HG03039 (cell line): Measurements from ENCODE around the gene EHD3.
"Not testable (repeated sequence)": the region's sequence is repeated elsewhere in the genome, so short reads cannot be mapped to it uniquely, and the experiment has no call there.

Source experiments
- ATAC-seq: cut with Tn5 transposase; IDR thresholded peaks from one replicate; pipeline ENCODE4 v1.9.1; 2021; ENCODE audit warnings: mild to moderate bottlenecking, moderate library complexity; ENCODE audit not compliant: unreplicated experiment

The EHD3 gene

DNA sequence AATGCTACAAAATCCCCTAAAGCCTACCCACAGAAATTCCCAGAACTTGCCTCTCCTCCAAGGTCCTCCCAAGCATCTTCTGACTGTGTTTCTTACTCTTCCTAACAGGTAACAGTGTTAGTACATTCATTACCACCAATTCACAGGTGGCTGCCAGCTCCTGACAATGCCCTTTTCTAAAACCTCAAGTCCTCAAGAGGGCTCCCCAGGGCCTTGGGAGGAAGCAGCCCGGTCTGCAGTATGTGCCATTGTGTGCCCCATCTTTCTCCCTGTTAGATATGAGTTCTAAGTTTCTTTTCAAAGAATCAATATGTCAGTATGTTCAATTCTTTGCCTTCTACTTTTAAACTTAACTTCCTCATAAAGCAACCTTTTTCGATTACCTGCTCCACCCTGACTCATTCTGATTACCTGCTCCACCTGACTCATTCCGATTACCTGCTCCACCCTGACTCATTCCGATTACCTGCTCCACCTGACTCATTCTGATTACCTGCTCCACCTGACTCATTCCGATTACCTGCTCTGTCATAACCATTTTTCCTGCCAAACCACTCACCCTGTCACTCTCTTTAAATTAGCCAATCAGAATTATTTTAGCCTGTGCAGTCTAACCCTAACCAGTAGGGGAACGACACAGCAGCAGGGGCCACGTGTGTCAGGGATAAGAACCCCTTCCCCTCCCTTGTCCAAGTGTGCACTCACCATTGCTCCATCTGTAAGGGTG is 49.4 kb downstream of the EHD3 start:
- not testable (repeated sequence) for ATAC-seq

DNA sequence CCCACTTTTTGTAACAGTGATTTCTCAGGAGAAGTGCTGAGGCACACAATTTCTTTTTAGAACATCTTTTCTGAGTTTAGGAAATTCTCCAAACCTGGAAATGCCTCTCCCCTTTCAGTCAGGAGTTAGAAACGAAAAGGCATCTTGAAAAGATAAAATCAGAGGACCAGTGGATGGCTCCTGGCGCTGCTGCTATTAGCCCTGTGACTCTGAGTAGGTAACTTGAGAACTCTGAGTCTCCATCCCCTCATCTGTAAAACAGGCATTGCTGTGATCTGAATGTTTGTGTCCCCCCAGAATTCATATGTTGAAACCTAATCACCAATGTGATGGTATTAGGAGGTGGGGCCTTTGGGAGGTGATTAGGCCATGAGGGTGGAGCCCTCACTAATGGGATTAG is 50.2 kb downstream of the EHD3 start:
- ATAC-seq, result no peak

DNA sequence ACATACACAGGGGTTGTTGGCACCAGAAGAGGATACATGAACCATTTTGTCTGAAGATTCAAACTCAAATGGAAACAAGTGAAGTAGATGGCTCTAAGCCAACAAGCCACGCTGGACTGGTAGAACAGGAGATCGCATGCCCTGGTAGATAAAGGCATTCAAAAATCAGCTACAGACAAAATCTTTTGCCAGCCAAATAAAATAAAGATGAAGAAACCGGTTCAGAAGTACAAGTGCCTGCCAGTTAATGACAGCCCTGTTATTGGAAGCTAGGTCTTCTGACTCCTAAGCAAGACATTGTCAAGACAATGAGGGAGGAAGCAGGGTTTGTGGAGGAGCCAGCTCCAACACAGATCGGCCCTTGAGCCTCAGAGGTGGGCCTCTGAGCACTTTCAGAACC is 52.3 kb downstream of the EHD3 start:
- ATAC-seq, result no peak

DNA sequence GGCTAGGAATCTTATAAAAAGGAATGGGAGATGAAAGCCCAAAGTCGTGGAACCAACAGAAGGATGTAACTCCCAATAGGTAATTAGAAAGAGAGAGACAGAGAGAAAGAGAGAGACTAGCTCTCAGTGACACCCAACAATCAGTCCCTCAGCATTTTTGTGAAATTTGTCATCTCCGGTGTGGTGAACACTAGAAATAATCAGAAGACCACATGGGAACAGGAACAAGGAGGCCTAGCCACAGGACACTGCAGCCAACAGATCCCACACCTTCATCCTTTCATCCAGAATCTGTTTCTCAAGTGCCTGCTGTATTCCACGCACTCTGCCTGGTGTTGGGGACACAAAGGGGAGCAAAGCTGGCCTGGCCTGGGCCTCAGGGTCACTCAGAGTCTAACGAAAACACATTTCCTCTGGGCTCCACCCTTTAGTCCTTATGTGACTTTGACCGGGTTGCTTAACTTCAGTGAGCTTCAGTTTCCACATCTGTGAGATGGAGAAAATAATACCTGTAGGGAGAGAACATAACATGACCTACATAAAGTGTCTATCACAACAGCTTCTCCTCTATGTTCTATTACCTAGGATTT is 53.1 kb downstream of the EHD3 start:
- ATAC-seq, result no peak

DNA sequence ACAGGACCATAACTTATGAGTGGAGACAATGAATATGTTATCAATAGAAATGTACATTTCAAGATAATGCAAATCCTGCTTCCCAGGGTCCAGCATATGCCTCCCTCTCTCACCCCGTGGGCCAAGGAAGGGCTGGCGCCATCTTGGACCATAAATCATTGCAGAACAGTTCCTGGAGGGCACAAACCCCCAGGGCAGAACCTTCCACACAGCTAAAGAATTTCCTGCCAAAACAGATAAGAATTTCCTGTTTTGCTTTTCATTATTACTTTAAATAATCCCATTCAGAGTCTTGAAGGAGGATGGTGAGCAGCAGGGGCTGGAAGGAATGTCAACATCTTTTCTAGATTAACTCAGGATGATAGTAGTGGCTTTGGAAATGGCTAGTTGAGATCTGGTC is 53.7 kb downstream of the EHD3 start:
- no peak for ATAC-seq

DNA sequence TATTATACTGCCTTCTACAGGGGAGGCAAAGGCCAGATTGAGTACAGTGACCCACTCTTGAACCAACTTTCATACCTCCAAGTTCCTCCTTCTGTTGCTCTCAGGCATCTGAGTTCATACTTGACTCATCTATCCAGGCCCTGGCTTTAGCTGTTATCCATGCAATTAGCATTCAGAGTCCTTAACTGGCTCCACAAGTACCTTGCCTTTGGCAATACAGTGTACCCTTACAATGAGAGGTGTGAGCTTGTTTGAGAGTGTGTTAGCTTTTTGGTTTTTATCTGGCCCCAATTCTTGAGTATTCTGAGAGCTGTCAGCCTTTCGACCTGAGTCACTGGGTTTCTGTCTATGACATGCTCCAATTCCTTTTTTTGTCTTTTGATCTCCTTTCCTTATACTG is 60.2 kb downstream of the EHD3 start:
- ATAC-seq, result no peak

DNA sequence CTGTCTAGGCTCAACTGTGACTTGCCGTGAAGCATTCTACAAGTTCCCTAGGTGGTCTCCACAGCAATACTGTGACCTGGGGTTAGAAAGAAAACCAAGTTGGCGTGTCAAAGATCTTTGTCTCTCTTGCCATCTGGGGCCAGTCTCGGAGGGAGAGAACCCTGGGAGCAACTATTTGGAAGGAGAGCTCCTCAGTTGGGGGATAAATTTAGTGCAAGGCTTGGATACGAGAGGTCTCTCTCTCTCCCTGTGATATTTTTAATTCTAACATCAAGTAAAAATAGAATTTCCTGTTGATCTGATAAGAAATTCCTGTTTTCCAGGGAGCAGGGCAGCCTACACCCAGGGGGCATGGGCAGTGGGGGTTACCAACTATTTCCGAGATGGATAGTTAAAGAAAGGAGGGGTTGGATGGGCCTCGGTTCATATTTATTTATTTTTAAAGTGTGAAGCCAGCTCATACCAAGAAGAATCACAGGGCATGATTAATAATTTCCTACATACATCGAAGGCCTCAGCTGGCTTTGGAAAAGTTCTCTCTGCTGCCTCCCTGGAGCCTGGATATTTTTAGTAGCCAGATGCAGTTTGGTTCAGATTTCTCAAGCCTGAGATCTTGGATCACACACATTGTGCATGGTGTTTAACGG is 62.8 kb downstream of the EHD3 start:
- no peak for ATAC-seq

DNA sequence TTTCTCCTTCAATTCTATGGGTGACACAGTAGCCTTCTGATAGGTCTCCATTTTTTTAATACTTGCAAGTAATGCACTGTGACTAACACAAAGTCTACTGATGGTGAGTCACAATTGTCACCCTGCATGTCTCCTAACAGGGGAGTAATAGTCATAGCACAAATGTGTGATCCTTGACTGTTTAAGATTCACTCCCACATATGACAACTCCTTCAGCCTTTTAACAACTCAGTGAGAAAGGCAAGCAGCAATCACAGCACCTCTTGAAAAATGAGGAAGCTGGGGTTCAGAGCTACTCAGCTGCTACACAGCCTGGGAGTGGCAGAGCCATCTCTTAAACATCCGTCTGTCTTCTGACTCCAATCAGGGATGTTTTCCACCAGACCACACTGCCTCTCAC is 63.8 kb downstream of the EHD3 start:
- ATAC-seq, result no peak

DNA sequence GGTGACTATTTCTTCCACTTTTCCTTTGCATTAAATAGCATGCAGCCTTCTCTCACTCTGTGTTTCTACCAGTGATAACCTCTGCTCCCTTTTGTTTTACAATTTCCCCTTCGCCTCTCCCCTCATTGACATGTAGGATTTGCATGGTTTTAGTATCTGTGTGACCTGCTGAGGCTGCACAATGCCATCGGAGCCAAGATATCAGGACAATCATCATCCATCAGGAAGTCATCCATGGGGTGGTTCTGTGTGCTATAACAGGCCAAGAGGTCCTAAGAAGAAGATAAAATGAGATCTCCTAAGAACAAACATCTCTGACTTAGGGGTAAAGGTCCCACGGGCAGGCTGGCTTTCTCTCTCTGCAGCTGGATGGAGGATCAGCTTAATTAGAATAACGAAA is 65.6 kb downstream of the EHD3 start:
- no peak for ATAC-seq

DNA sequence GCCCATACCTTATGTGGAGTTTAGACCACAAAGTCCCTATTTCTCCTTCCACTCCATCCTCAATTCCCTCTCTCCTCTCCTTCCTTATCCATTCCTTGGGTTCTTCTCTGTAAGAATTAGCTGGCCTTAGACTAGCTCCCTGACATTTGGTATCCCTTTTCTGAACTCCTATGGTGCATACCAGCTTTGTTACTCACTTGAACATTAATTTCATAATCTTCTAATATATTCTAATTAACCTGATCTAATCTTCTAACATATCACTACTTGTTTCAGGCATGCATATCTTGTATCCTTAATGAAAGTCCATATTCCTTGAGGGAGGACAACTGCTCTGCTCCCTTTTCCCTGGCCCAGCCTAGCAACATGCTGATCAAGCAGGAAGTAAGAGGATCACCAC is 66.4 kb downstream of the EHD3 start:
- no peak for ATAC-seq

DNA sequence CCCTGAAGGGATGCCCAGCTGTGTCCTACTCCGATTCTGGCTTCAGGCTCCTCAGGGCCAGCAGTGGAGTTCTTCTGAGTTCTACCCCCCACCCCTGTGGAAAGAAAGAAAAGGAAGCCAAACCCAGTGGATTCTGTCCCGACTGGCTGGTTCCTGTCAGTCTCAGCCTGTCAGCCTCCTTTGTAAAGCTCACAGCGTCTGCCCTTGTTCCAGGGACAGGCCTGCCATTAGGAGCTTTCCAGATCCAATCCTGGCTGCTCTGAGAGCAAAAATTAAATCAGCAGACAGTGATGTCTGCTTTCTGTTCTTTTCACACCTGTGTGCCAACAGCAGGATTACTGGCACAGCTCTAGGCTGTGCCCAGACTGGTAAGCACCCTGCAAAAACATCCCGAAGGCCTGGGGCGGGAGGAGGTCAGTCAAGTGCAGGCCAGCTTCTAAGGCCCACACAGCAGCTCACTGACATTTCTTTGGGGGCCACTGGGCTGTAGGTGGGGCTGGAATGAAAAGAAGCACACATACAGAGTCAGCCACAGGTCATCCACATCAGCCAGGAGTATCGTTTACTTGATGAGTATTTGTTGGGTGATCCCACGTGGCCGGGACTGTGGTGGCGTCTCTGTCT is 69.1 kb downstream of the EHD3 start:
- no peak for ATAC-seq

DNA sequence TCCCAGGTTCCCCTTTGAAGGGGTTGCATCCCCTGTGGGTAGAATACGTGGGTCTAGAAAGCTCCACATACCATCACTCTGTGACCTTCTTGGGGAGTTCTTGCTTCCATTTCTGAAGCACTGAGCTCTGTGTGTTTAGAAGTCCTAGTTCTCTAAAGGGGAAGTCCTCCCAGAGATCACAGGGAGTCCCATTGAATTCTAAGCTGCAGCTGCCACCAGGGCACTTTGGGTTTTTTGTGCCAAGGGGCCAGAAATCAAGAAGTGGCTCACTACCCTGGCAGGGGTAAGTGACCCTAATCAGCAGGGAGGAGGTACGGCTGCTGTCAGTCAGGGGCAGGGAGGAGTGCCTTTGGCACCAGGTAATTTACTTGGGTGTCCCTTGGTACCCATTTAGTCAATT is 70.9 kb downstream of the EHD3 start:
- no peak for ATAC-seq

DNA sequence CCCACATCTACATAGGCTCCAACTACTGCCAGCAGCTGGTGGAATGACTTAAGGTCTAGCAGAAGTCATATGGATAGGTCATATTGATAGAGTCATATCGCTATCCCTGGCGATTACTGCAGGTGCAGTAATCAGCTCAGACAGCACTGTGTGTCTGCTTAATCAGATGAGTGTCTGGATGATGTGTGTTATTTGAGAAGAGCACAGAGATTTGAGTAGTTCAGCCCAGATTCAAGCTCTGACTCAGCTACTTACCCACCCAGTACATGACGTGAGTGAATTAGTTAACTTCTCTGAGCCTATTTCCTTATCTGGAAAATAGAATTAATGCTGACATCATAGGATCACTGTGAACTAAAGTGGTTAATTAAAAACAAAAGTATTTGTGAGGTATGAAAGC is 78.9 kb downstream of the EHD3 start:
- no peak for ATAC-seq

DNA sequence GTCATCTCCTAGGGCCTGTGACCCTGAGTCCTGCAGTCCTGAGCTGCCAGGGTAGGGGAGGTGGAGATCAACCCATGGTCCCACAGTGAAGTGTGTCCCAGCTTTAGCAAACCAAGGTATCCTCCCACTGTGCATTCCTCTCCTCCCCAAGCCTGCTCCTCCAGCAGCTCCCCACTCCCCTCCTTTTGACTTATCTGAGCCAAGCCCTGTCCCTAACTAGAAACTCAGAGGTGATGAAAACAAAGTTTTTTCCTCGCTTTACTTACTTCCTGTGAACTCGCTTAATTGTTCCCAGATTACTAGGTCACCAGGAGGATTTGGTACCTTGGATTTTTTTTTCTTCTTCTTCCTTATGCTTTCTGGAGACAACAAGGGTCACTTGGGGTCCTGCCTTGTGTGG is 80.8 kb downstream of the EHD3 start:
- no peak for ATAC-seq

DNA sequence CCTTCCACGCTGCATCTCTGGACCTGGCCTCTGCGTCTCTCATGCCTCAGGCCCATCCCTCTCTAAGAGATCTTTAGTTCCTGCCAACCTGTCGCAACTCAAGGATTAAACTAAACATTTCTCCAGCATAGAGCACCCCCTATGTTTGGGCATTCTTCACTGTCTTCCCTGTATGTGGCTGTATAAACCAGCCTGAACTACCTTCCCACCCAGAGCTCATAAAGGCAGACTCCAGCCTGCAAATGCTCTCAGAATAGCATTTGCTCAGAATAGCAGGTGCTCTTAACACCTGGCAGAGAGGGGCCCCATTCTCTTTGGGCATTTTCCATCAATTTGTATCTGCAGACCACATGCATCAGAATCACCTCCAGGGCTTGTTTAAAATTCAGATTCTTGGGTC is 83.4 kb downstream of the EHD3 start:
- ATAC-seq, result no peak

DNA sequence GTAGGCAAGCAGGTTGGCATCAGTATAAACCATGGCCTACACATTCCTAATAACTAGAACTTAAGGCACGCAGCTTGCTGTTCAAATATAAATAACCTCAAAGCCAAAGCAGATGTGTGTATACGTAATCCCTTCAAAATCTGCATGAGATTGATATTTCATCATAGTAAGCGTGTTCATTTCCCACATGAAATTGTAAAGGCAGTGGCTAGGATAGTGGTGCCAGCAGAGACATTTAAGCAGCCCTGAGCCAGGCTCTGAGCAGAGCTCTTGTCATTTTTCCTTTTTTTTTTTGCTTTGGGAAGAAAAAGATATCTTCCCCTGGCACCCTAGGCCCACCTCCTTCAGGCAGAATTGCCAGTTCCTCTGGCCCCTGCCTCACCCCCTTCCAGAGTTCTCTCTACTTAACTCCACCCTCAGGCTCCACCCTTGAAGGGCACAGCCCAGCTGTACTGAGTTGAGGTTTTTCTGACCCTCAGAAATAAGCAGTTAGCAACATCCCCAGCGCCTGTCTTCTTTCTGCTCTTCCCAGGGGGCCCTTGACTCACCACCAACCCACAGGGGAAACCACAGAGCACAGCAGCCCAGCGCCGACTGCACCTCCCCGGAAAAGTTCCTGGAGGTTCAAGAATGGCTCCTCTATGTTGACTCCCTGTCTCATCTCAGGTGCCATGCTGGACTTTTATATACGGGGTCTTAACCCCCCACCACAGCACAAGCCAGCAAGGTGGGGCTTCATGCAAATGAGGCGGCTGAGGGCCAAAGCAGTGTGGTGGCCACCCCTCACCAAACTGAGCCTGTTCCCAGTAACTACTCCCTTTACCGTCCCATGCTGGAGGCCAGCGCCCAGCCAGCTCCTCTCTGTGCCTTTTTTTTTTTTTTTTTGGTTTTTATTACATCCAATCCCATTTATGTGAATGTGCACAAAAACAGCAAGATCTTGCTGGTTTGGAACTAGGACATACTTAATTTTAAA is 84.7 kb downstream of the EHD3 start:
- peak; percentile 51 for ATAC-seq
